AG04450 (cell line): ENCODE measurements around the gene GRM2. TPM values are rescaled to one million over a fixed set of nuclear protein-coding genes. Genes with fewer than 3 reads are reported as not detected.

ENCODE experiments used
- CTCF ChIA-PET: fragments of 300-600, 350-600 bp; formaldehyde crosslinking; extraction: SDS; loops from one replicate; lab custom pipeline; 2022; ENCODE audit warnings: antibody characterized with exemption, inconsistent platforms; lab: Charles Lee
- POLR2A ChIA-PET: fragments of 350-600 bp; formaldehyde crosslinking; extraction: SDS; loops from one replicate; lab custom pipeline; 2021; ENCODE audit warnings: antibody characterized with exemption, inconsistent platforms; lab: Yijun Ruan, JAX
- DNase-seq: peaks from one replicate; pipeline ENCODE4 v3.0.0-alpha.2; 2011; ENCODE audit warnings: low read depth, low spot score
- H3K27ac ChIP-seq: one replicate; pipeline ENCODE4 v1.5.1; 2012; ENCODE audit warnings: low read depth, low read length, control low read depth
- H3K27me3 ChIP-seq: one replicate; pipeline ENCODE4 v1.6.0; 2012; ENCODE audit warnings: low read length; ENCODE audit not compliant: control insufficient read depth, insufficient read depth
- H3K4me3 ChIP-seq: 2 replicates; pipeline ENCODE4 v1.5.1; 2011; ENCODE audit warnings: mild to moderate bottlenecking, low read depth, low read length, control low read depth
- H3K9me3 ChIP-seq: 2 replicates; pipeline ENCODE4 v1.5.1; 2012; ENCODE audit warnings: low read length; ENCODE audit not compliant: control insufficient read depth, insufficient read depth
- polyA plus RNA-seq: library from polyadenylated mRNA; depleted of rRNA; stranded (reverse); fragments of >200 nt; gene quantifications from 2 replicates; pipeline ENCODE4 v1.2.3, GENCODE V29; 2011
- TF ChIP-seq, protein P1 (sequence below): IDR thresholded peaks from 2 replicates; pipeline ENCODE4 v1.5.1; 2011; ENCODE audit warnings: low read depth, low read length, control low read depth, inconsistent platforms

GRM2 gene
- polyA plus RNA-seq, 1 experiment = not detected

DNA sequence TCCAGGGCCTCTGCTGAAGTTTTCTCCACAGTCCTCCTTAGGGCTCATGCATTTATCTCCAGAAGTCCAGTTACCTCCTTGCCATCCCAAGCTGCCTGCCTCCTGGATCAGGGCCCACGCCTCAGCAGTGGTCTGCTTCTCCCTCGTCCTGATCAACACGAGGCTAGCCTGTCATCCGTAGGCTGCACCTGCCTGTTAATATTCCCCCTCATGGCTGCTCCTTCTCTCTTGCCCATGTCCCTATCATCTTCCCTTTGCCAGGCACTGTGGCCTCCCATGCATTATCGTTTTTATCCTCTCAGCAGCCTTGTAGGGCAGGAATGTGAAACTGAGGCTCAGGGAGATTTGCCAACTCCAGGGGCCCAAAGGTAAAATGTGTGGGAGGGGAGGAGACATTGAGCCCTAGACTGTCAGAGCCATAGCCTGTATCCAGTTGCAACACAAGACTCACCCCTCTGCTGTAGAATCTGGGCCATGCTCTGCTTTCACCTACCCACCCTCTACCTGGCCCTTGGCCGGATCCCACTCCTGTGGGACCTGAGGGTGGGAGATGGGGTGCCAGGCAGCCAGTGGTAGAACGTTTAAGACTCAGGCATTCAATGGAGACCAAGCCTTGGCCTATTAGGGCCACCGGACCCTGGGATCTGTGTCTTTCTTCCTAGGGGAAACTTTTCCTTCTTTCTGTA, 4.6 kb downstream of the GRM2 start:
- TF ChIP-seq, protein P1, sequence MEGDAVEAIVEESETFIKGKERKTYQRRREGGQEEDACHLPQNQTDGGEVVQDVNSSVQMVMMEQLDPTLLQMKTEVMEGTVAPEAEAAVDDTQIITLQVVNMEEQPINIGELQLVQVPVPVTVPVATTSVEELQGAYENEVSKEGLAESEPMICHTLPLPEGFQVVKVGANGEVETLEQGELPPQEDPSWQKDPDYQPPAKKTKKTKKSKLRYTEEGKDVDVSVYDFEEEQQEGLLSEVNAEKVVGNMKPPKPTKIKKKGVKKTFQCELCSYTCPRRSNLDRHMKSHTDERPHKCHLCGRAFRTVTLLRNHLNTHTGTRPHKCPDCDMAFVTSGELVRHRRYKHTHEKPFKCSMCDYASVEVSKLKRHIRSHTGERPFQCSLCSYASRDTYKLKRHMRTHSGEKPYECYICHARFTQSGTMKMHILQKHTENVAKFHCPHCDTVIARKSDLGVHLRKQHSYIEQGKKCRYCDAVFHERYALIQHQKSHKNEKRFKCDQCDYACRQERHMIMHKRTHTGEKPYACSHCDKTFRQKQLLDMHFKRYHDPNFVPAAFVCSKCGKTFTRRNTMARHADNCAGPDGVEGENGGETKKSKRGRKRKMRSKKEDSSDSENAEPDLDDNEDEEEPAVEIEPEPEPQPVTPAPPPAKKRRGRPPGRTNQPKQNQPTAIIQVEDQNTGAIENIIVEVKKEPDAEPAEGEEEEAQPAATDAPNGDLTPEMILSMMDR = no peak
- ChIA-PET CTCF (interaction anchor here (1.5 kb wide), 1 partner anchor 89 kb away, joined by 9 read pairs; no protein-coding TSS in a partner anchor), POLR2A (no interaction called here)
- no peak for DNase-seq
- no peak overlapping the region for H3K4me3 ChIP-seq
- H3K27ac ChIP-seq = no peak overlapping the region
- no peaks in the 10 kb centered on the region; the same call in 1 of the 2 replicates for H3K9me3 ChIP-seq
- H3K27me3 ChIP-seq = peaks cover 21% of the 10 kb centered on the region

DNA sequence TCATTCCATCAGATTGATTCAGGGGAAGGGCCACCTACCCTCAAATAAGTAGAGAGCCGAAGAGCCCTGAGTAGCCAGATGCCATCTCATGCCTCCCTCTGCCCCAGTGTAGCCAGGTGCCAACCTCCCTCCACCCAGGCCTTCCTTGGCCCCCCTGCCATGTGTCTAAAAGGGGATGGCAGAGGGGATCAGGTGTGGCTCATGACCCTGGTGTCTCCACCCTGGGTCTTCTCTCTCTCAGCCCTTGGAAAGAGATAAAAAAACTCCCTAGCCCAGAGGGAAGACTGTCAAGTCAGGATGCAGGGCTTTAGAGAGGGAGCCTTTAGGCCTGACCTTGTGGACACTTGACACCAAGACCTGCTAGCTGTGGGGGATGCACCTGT, 5.2 kb downstream of the GRM2 start:
- DNase-seq = no peak
- ChIA-PET POLR2A (no interaction called here), CTCF (no interaction called here)

DNA sequence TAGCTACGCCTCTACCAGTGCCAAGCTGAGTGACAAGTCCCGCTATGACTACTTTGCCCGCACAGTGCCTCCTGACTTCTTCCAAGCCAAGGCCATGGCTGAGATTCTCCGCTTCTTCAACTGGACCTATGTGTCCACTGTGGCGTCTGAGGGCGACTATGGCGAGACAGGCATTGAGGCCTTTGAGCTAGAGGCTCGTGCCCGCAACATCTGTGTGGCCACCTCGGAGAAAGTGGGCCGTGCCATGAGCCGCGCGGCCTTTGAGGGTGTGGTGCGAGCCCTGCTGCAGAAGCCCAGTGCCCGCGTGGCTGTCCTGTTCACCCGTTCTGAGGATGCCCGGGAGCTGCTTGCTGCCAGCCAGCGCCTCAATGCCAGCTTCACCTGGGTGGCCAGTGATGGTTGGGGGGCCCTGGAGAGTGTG, 5.7 kb downstream of the GRM2 start:
- DNase-seq = no peak
- H3K9me3 ChIP-seq = no peaks in the 10 kb centered on the region; the same call in 1 of the 2 replicates
- H3K4me3 ChIP-seq = no peak overlapping the region
- CTCF ChIA-PET = no interaction called here
- no peak overlapping the region for H3K27ac ChIP-seq
- POLR2A ChIA-PET = no interaction called here
- TF ChIP-seq, protein P1 = no peak
- peaks cover 19% of the 10 kb centered on the region for H3K27me3 ChIP-seq

More for the DNA sequence above, 5.2 kb downstream of the GRM2 start:
- no peaks in the 10 kb centered on the region; the same call in 1 of the 2 replicates for H3K9me3 ChIP-seq
- TF ChIP-seq, protein P1 = no peak
- H3K27me3 ChIP-seq = peaks cover 21% of the 10 kb centered on the region
- H3K4me3 ChIP-seq = no peak overlapping the region
- no peak overlapping the region for H3K27ac ChIP-seq

DNA sequence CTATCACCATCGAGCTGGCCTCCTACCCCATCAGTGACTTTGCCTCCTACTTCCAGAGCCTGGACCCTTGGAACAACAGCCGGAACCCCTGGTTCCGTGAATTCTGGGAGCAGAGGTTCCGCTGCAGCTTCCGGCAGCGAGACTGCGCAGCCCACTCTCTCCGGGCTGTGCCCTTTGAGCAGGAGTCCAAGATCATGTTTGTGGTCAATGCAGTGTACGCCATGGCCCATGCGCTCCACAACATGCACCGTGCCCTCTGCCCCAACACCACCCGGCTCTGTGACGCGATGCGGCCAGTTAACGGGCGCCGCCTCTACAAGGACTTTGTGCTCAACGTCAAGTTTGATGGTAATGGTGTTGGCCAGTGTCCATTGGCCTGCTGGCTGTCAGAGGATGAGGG, 6.1 kb downstream of the GRM2 start:
- CTCF ChIA-PET = no interaction called here

More for the DNA sequence above, 6.1 kb downstream of the GRM2 start:
- no peak overlapping the region for H3K4me3 ChIP-seq
- no peak for DNase-seq
- no peaks in the 10 kb centered on the region; the same call in 1 of the 2 replicates for H3K9me3 ChIP-seq
- H3K27ac ChIP-seq = no peak overlapping the region
- H3K27me3 ChIP-seq = peaks cover 15% of the 10 kb centered on the region
- TF ChIP-seq, protein P1 = no peak
- POLR2A ChIA-PET = no interaction called here
